Neural crest cell (in vitro differentiated cells): ENCODE measurements around the gene TACR3. TPM values are rescaled to one million over a fixed set of nuclear protein-coding genes. Genes with fewer than 3 reads are reported as not detected.
A peak's percentile ranks its signal among the peaks of the same experiment; 100 is the strongest.
"Not testable (repeated sequence)": the region's sequence is repeated elsewhere in the genome, so short reads cannot be mapped to it uniquely, and the experiment has no call there.

ENCODE experiments used
- DNase-seq: peaks from one replicate; pipeline ENCODE4 v3.0.0; 2021; ENCODE audit warnings: low read depth, mixed read lengths, low spot score
- H3K27ac Mint-ChIP-seq: one replicate; pipeline ENCODE4 v1.8.0; 2021; ENCODE audit warnings: mild to moderate bottlenecking, mixed read lengths; ENCODE audit not compliant: unreplicated experiment
- H3K27me3 Mint-ChIP-seq: 2 replicates; pipeline ENCODE4 v1.8.0; 2021; ENCODE audit warnings: low read depth, mild to moderate bottlenecking, mixed read lengths
- H3K36me3 Mint-ChIP-seq: 2 replicates; pipeline ENCODE4 v1.8.0; 2021; ENCODE audit warnings: low read depth, mild to moderate bottlenecking, mixed read lengths
- H3K4me1 Mint-ChIP-seq: 2 replicates; pipeline ENCODE4 v1.8.0; 2021; ENCODE audit warnings: mixed read lengths
- H3K4me3 Mint-ChIP-seq: one replicate; pipeline ENCODE4 v1.8.0; 2021; ENCODE audit warnings: mild to moderate bottlenecking, mixed read lengths
- H3K9me3 Mint-ChIP-seq: 2 replicates; pipeline ENCODE4 v1.8.0; 2021; ENCODE audit warnings: mixed read lengths
- CTCF ChIP-seq: fragments of 200-600 bp; sonication (generic); conservative IDR thresholded peaks from 2 replicates; pipeline ENCODE4 v1.5.0; 2021; ENCODE audit warnings: antibody characterized with exemption, mild to moderate bottlenecking
- long read RNA-seq: library from polyadenylated mRNA; unstranded; transcript quantifications from one replicate; pipeline ENCODE4 v2.0.0, GENCODE V29; 2020
- total RNA-seq: library from RNA; stranded (reverse); gene quantifications from 2 replicates; pipeline ENCODE4 v1.2.1, GENCODE V29; 2021

Gene TACR3, protein sequence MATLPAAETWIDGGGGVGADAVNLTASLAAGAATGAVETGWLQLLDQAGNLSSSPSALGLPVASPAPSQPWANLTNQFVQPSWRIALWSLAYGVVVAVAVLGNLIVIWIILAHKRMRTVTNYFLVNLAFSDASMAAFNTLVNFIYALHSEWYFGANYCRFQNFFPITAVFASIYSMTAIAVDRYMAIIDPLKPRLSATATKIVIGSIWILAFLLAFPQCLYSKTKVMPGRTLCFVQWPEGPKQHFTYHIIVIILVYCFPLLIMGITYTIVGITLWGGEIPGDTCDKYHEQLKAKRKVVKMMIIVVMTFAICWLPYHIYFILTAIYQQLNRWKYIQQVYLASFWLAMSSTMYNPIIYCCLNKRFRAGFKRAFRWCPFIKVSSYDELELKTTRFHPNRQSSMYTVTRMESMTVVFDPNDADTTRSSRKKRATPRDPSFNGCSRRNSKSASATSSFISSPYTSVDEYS
- total RNA-seq = 0.82 and 1.1 TPM in 2 replicates
- long read RNA-seq, full-length matches to known transcripts = 1 of 1 reads
- long read RNA-seq, partial matches to known transcripts = 0 of 1 reads
- long read RNA-seq, other reads (novel, unspliced or antisense) = 0 of 1 reads

DNA sequence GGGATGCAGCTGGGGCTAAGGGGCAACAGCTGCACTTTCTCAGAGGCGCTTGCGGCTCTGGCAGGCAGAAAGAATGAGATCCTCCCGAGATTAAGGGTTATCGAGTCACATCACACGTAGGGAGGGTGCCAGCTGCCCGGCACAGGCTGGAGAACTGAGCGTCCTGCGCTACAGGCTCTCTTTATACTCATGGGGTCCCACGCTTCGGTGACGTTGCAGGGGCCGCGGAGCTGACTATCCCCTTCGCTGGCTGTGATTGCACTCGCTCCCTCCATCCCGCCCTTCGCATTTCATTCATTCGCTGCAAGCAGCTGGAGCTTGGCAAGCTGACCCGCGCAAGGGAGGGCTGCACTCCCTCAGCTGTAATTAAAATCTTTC lies at the start of gene TACR3:
TSS of gene TACR3 (minus strand) at position 156 of the 378 bp plus-strand sequence. CDS start 310 bp downstream, outside the sequence.
- Mint-ChIP-seq H3K27me3 (peaks cover 19% of the 10 kb centered on the region), H3K9me3 (no peaks in the 10 kb centered on the region), H3K27ac (peak within 1 kb of the TSS; percentile 81), H3K36me3 (no peaks in the 10 kb centered on the region), H3K4me3 (peak within 1 kb of the TSS; percentile 89), H3K4me1 (peaks cover 5% of the 10 kb centered on the region)
- no peak for TF ChIP-seq CTCF
- peak; percentile 23 for DNase-seq

DNA sequence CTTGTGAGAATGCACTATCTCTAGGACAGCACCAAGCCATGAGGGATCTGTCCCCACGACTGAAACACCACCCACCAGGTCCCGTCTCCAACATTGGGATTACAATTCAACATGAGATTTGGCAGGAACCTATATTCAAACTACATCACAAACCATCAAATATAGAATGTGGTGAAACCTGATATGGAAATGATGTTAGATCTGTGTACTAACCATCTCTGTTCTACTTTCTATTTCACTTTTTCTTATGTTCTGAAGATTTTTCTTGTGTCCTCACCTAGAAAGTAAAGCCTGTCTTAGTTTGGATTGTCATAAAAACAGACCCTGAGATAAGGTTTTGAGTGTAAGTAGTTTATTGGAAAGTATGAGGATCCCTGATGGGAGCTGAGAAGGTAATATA lies 37.8 kb upstream of the TACR3 start:
- no peaks in the 10 kb centered on the region for H3K4me1 Mint-ChIP-seq
- no peak for TF ChIP-seq CTCF
- H3K4me3 Mint-ChIP-seq = no peak overlapping the region
- DNase-seq = no peak
- no peaks in the 10 kb centered on the region for H3K36me3 Mint-ChIP-seq
- H3K9me3 Mint-ChIP-seq = peaks cover 2% of the 10 kb centered on the region
- H3K27ac Mint-ChIP-seq = no peak overlapping the region
- no peaks in the 10 kb centered on the region for H3K27me3 Mint-ChIP-seq

- no peak for TF ChIP-seq CTCF
- no peaks in the 10 kb centered on the region for H3K4me1 Mint-ChIP-seq
- H3K36me3 Mint-ChIP-seq = no peaks in the 10 kb centered on the region
- no peak overlapping the region for H3K4me3 Mint-ChIP-seq
- H3K9me3 Mint-ChIP-seq = peaks cover 2% of the 10 kb centered on the region
- H3K27me3 Mint-ChIP-seq = no peaks in the 10 kb centered on the region
- no peak for DNase-seq
- peak overlapping the region; percentile 39 for H3K27ac Mint-ChIP-seq
Measured at GRCh38 chr4:103756741-103757140, 37.0 kb upstream of the TACR3 start.

DNA sequence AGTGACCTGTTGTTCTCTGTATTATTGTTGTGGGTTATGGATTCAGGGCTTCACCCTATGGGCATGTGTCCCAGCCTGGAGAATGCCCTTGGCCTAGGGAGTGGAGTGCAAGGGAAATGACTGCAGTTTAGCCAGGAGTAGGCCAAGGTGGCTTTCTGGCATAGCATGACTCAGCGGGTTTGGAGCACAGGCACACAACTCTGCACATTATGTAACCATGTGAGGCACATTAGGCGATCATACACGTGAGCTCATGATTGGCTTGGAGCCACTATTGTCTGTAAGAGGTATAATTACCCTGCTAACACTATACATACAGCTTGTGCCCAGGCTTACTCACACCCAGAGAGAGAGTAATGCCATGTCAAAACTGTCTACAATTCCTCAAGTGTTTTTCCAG lies 35.1 kb upstream of the TACR3 start:
- no peak overlapping the region for H3K27ac Mint-ChIP-seq
- H3K4me1 Mint-ChIP-seq = no peaks in the 10 kb centered on the region
- no peaks in the 10 kb centered on the region for H3K36me3 Mint-ChIP-seq
- H3K27me3 Mint-ChIP-seq = no peaks in the 10 kb centered on the region
- DNase-seq = no peak
- no peak for TF ChIP-seq CTCF
- H3K4me3 Mint-ChIP-seq = no peak overlapping the region
- peaks cover 2% of the 10 kb centered on the region for H3K9me3 Mint-ChIP-seq

- H3K4me1 Mint-ChIP-seq = no peaks in the 10 kb centered on the region
- H3K4me3 Mint-ChIP-seq = no peak overlapping the region
- no peak for DNase-seq
- H3K36me3 Mint-ChIP-seq = no peaks in the 10 kb centered on the region
- no peaks in the 10 kb centered on the region for H3K9me3 Mint-ChIP-seq
- no peak overlapping the region for H3K27ac Mint-ChIP-seq
- TF ChIP-seq CTCF = no peak
- H3K27me3 Mint-ChIP-seq = no peaks in the 10 kb centered on the region
Measured at GRCh38 chr4:103753868-103754653, 34.3 kb upstream of the TACR3 start.

DNA sequence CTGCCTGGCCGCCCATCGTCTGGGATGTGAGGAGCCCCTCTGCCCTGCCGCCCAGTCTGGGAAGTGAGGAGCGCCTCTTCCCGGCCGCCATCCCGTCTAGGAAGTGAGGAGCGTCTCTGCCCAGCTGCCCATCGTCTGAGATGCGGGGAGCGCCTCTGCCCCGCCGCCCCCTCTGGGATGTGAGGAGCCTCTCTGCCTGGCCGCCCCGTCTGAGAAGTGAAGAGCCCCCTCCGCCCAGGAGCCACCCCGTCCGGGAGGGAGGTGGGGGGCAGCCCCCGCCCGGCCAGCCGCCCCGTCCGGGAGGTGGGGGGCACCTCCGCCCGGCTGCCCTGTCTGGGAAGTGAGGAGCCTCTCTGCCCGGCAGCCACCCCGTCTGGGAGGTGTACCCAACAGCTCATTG lies 3.4 kb upstream of the TACR3 start:
- not testable (repeated sequence) for H3K36me3 Mint-ChIP-seq, H3K4me3 Mint-ChIP-seq, H3K9me3 Mint-ChIP-seq, H3K4me1 Mint-ChIP-seq, DNase-seq, H3K27ac Mint-ChIP-seq
- H3K27me3 Mint-ChIP-seq = peaks cover 16% of the 10 kb centered on the region
